Adrenal gland (tissue), 5 donors: ENCODE measurements around the gene TEAD1.

Source experiments
- CTCF ChIP-seq, 6 experiments: fragments of 450-650 bp in 4 of 6; fragments of 200-600 bp in 2 of 6; sonication (generic) in 1 of 6; IDR thresholded peaks; 1 replicate in 5 of 6; 2 replicates in 1 of 6; pipeline versions ENCODE4 v1.5.1 to v1.8.0; 2016 to 2021; ENCODE audit warnings: antibody characterized with exemption in 6 of 6, mild to moderate bottlenecking in 2 of 6, moderate library complexity in 1 of 6
- POLR2A ChIP-seq, 2 donors: fragments of 450-650 bp; IDR thresholded peaks; one replicate each; pipeline ENCODE4 v1.6.1; 2017; ENCODE audit warnings: antibody characterized with exemption in 2 of 2, mild to moderate bottlenecking in 2 of 2, moderate library complexity in 1 of 2
- donor health status: DM: no; HTN: no; CAD: no.

- TF ChIP-seq CTCF (IDR thresholded peaks at IDR 0.05) (no peak), POLR2A (IDR thresholded peaks at IDR 0.05) (no peak)
Observed at GRCh38 chr11:12655842-12656241, 18.4 kb upstream of the TEAD1 start.
